Right renal cortex interstitium (tissue), 3 donors: ENCODE data around the gene ZNF780A. TPM values are rescaled to one million over a fixed set of nuclear protein-coding genes. Genes with fewer than 3 reads are reported as not detected.

Source experiments
- polyA plus RNA-seq, 3 donors: library from polyadenylated mRNA; unstranded; fragments of 120-200 nt; gene quantifications; one replicate each; pipeline ENCODE4 v1.2.1, GENCODE V29; 2013; ENCODE audit not compliant: insufficient read length in 3 of 3

The ZNF780A gene
- polyA plus RNA-seq, 3 donors = 20.1 to 24.2 (median 20.2) TPM

Other genes with a start within 250 kb of the ZNF780A start
- gene FBL, start 244.6 kb downstream of the ZNF780A start, polyA plus RNA-seq = 100 to 1,000 TPM; 345 to 389 (median 381) TPM
- 1 to 10 TPM; 5.4 to 9.4 (median 9.2) TPM for gene FCGBP, start 156.3 kb downstream of the ZNF780A start, polyA plus RNA-seq
- gene PSMC4, start 119.8 kb downstream of the ZNF780A start, polyA plus RNA-seq = 10 to 100 TPM; 81.1 to 93.7 (median 86.7) TPM
- 1 to 10 TPM; 4.9 to 6.2 (median 6.1) TPM for gene ZNF546, start 93.9 kb downstream of the ZNF780A start, polyA plus RNA-seq
- gene ZNF780B, start 34.7 kb downstream of the ZNF780A start, polyA plus RNA-seq = 10 to 100 TPM; 20.6 to 22.9 (median 21.5) TPM
- gene MAP3K10, start 100.5 kb upstream of the ZNF780A start, polyA plus RNA-seq = 10 to 100 TPM; 10.6 to 12.8 (median 11.6) TPM
- gene TTC9B, start 127.4 kb upstream of the ZNF780A start, polyA plus RNA-seq = under 1 TPM in 1 of 3 donors, not detected in 2; 0.16 TPM
- 1 to 10 TPM in 1 of 3 donors, under 1 TPM in 2; 0.68 to 1.1 (median 0.79) TPM for gene CCNP, start 135.7 kb upstream of the ZNF780A start, polyA plus RNA-seq
- gene AKT2, start 194.4 kb upstream of the ZNF780A start, polyA plus RNA-seq = 100 to 1,000 TPM; 119 to 133 (median 126) TPM